Activated CD8-positive, alpha-beta memory T cell treated with anti-CD3 and anti-CD28 coated beads for 36 hours (primary cell): ENCODE results near the gene AGBL5. TPM values are rescaled to one million over a fixed set of nuclear protein-coding genes. Genes with fewer than 3 reads are reported as not detected.

Source experiments
- CTCF ChIA-PET: fragments of 350-600 bp; sonication (Branson Sonifier 250); formaldehyde crosslinking; loops from one replicate; lab custom pipeline; 2021; ENCODE audit warnings: antibody characterized with exemption; lab: Charles Lee
- POLR2A ChIA-PET: fragments of 350-600 bp; sonication (Branson Sonifier 250); formaldehyde crosslinking; loops from one replicate; lab custom pipeline; 2021; ENCODE audit warnings: antibody characterized with exemption; lab: Charles Lee
- total RNA-seq, 2 experiments: library from RNA; stranded (reverse); gene quantifications; one replicate each; pipeline ENCODE4 v1.2.3, GENCODE V29; 2021

The AGBL5 gene
- total RNA-seq, 2 experiments from 2014 or later, result 15.1 to 15.8 TPM

- POLR2A ChIA-PET, result interaction anchor here (1.0 kb wide), 1 partner anchor 53 kb away, joined by 4 read pairs; no protein-coding TSS in a partner anchor
- CTCF ChIA-PET, result interaction anchor here (2.5 kb wide), 1 partner anchor 60 kb away, joined by 7 read pairs; no protein-coding TSS in a partner anchor
Measured at GRCh38 chr2:27021253-27022049, 30.0 kb upstream of the AGBL5 start.

- ChIA-PET POLR2A (no interaction called here), CTCF (interaction anchor here (1.1 to 2.5 kb wide), 2 partner anchors 10 to 62 kb away, joined by 3 to 7 read pairs; no protein-coding TSS in a partner anchor)
Measured at GRCh38 chr2:27023740-27024139, 27.7 kb upstream of the AGBL5 start.

DNA sequence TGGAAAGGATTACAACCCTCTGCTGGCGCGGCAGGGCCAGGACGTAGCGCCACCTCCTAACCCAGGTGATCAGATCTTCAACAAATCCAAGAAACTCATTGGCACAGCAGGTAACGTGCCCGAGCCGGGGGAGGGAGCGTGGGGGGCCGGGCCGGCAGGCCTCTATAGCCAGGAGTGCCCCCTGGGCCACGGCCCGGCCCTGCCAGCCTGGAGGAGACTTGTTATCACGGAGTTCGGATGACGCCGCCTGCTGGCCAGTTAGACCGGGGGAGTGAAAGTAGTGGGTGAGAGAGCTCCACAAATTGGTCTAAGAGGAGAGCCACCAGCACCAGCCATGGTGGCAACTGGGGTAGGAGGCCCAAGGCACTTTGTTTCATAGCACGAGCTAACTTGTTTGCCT lies 27.3 kb upstream of the AGBL5 start:
- ChIA-PET CTCF (no interaction called here), POLR2A (no interaction called here)

DNA sequence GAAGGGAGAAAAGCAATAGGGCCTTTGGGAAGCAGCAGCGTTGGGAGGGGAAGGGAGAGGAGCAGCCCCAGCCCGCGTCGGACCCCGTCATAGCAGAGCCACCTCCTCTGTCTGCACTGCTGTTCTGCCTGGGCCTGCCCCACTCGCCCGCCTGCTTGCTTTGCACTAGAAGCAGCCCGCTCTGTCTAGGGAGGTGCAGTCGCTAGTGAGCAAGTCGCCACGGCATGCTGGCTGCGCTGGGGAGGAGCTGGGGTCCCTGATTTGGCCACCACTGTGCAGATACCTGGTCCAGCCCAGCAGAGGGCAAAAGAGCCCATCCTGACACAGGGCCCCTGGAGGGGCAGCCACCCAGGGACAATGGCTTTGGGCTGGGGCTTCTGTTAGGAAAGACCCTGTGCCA lies 26.7 kb upstream of the AGBL5 start:
- ChIA-PET POLR2A (no interaction called here), CTCF (no interaction called here)

GRCh38 chr2:27025281-27025800 lies 26.1 kb upstream of the AGBL5 start:
- POLR2A ChIA-PET, result no interaction called here

DNA sequence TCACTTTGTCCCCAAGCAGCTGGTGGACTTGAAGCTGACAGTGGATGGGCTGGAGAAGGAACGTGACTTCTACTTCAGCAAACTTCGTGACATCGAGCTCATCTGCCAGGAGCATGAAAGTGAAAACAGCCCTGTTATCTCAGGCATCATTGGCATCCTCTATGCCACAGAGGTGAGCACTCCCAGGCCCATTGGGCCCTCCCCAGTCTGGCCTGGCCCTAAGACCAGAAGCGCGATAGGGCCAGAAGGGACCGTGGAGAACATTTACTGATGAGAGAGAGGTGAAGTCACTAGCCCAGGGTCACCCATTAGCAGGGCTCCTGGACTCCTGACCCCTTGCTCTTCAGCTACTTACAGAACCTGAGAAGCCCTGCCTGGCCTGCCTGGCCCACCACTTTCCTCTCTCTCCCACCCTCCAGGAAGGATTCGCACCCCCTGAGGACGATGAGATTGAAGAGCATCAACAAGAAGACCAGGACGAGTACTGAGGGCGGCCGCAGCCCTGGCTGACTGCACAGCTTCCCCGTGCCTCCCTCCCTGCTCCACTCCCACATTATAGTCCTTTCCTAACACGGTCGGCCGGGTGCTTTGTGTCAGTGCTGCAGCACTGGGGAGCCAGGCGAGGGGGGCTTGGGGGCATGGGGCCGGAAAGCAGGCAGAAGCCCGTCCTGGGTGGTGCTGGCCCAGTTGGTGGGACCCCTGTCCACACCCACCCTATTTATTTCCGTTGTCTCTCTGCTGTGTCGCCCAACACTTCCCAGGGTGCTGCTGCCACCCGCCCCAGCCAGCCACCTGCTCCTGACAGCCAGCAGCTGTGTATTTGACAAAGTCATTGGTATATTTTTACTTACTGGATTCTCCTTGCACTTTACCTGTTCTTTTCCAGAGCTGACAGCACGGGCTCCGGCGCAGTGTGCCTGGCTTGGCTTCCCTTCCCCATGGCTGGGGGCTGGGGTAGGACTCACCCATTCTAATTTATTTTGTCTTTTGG lies 25.3 kb upstream of the AGBL5 start:
- ChIA-PET POLR2A (no interaction called here), CTCF (interaction anchor here (0.6 to 1.2 kb wide), 2 partner anchors 65 to 252 kb away, joined by 3 to 4 read pairs; no protein-coding TSS in a partner anchor)

More at GRCh38 chr2:27025281-27025800, 26.1 kb upstream of the AGBL5 start:
- CTCF ChIA-PET, result no interaction called here

GRCh38 chr2:27027211-27027651 lies 24.2 kb upstream of the AGBL5 start:
- POLR2A ChIA-PET, result no interaction called here
- CTCF ChIA-PET, result interaction anchor here (0.6 to 1.2 kb wide), 2 partner anchors 66 to 251 kb away, joined by 3 to 4 read pairs; no protein-coding TSS in a partner anchor

GRCh38 chr2:27029051-27029450 lies 22.4 kb upstream of the AGBL5 start:
- CTCF ChIA-PET, result interaction anchor here (1.2 kb wide), 1 partner anchor 13 kb away, joined by 3 read pairs; no protein-coding TSS in a partner anchor
- POLR2A ChIA-PET, result no interaction called here

DNA sequence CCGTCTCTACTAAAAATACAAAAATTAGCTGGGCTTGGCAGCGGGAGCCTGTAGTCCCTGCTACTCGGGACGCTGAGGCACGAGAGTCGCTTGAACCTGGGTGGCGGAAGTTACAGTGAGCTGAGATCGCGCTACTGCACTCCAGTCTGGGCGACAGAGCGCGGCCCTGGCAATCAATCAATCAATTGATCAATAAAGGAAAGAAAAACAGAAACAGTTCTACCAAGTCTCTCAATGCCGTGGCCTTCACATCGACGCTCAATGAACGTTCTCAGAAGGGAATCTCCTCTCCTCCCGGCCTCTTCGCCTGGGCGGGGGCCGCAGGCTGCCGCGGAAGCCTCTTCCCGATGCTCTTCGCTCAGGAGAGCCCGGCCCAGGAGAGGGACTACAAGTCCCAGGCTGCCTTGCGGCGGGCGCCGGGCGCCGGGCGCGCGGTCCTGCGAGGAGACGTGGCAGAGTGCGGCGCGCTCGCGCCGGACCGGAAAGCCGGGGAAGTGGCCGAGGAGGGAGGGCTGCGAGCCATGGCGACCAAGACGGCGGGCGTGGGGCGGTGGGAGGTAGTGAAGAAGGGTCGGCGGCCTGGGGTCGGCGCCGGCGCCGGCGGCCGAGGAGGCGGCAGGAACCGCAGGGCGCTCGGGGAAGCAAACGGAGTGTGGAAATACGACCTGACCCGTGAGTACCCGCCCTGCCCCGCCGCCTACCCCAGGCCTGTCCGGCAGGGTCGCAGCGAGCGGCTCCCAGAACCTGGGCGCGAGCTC lies 18.8 kb upstream of the AGBL5 start, which contains the start of gene TMEM214:
TSS of gene TMEM214 (plus strand) at position 471 of the 758 bp plus-strand sequence. CDS start at position 522, 51 bp downstream.
- ChIA-PET CTCF (interaction anchor here (1.4 kb wide), 1 partner anchor 19 kb away, joined by 5 read pairs; the partner anchor contains the start of gene AGBL5), POLR2A (interaction anchor here (0.6 to 2.2 kb wide), 6 partner anchors 13 to 773 kb away, joined by 3 to 12 read pairs (median 4); partner anchors contain the start of genes AGBL5, MPV17 and OST4)

- ChIA-PET CTCF (no interaction called here), POLR2A (interaction anchor here (0.7 to 2.2 kb wide), 4 partner anchors 12 to 290 kb away, joined by 3 to 12 read pairs (median 4); partner anchors contain the start of genes AGBL5, MPV17 and OST4)
Measured at GRCh38 chr2:27033253-27033852, 18.1 kb upstream of the AGBL5 start.

DNA sequence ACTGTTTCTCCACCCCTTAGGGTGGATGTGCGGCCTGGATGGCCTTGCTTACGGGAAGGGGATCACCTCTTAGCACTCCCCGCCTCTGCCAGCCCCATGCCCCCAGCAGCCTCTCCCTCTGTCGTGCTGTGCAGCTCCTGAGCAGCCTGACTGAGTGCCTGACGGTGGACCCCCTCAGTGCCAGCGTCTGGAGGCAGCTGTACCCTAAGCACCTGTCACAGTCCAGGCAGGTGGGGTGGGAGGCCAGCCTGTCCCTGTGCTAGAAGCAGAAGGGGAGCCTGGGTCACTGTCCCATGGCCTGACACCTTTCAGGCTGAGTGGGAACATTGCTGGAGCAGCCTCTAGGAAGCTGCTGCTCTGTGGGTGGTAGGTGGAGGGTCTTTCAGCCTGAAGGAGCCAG lies 13.5 kb upstream of the AGBL5 start:
- POLR2A ChIA-PET, result interaction anchor here (1.3 kb wide), 1 partner anchor 23 kb away, joined by 3 read pairs; no protein-coding TSS in a partner anchor

DNA sequence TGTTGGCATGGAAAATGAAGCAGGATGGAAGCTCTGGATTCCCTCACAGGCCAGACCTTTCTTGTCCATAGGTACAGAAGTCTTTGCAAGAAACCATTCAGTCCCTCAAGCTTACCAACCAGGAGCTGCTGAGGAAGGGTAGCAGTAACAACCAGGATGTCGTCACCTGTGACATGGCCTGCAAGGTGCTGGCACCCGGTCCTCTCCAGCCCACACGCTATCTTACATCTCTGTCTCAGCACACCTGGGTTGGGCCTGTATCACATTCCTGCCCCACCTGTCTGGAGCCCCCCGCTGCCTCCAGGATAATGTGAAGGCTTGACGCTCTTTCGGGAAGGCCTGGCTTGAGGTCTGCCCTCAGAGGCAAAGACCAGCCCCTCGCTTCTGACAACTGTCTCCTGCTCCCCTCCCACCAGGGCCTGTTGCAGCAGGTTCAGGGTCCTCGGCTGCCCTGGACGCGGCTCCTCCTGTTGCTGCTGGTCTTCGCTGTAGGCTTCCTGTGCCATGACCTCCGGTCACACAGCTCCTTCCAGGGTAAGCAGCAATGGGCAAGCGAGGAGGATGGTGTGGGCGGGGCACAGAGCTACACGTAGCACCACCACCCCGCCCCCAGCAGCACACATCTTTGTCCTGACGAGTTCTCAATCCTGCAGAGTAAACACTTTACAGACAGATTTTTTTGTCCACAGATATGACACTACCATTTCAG lies 12.7 kb upstream of the AGBL5 start:
- ChIA-PET CTCF (interaction anchor here (1.5 to 2.5 kb wide), 2 partner anchors 11 to 22 kb away, joined by 4 to 6 read pairs; no protein-coding TSS in a partner anchor), POLR2A (interaction anchor here (1.3 kb wide), 2 partner anchors 10 to 22 kb away, joined by 3 to 4 read pairs; no protein-coding TSS in a partner anchor)

More for the DNA sequence above, 13.5 kb upstream of the AGBL5 start:
- CTCF ChIA-PET, result interaction anchor here (1.5 to 2.5 kb wide), 2 partner anchors 12 to 21 kb away, joined by 4 to 6 read pairs; no protein-coding TSS in a partner anchor

DNA sequence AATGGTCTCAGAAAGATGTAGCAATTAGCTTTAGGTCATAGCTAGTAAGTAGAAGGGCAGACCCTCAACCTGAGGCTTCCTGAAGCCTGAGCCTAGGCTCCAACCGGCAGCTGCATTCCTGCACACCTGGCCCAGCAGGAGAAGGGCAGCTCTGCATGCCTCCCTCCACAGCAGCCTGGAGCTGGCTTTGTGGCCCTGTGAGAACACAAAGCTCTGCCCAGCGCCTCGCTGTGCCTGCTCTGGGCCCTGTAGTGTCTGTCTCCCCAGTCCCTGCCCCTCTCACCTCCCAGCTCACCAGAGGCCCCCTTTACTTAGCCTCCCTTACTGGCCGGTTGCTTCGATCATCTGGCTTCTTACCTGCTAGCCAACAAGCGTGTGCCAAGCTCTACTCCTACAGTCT lies 12.0 kb upstream of the AGBL5 start:
- ChIA-PET CTCF (interaction anchor here (1.1 to 2.5 kb wide), 2 partner anchors 10 to 22 kb away, joined by 3 to 6 read pairs; no protein-coding TSS in a partner anchor), POLR2A (interaction anchor here (0.9 to 1.3 kb wide), 2 partner anchors 10 to 11 kb away, joined by 3 to 4 read pairs; no protein-coding TSS in a partner anchor)

GRCh38 chr2:27039871-27040270 lies 11.6 kb upstream of the AGBL5 start:
- POLR2A ChIA-PET, result interaction anchor here (0.9 to 1.3 kb wide), 2 partner anchors 9 to 10 kb away, joined by 3 to 4 read pairs; no protein-coding TSS in a partner anchor
- CTCF ChIA-PET, result interaction anchor here (1.1 to 2.5 kb wide), 2 partner anchors 10 to 23 kb away, joined by 3 to 6 read pairs; no protein-coding TSS in a partner anchor

DNA sequence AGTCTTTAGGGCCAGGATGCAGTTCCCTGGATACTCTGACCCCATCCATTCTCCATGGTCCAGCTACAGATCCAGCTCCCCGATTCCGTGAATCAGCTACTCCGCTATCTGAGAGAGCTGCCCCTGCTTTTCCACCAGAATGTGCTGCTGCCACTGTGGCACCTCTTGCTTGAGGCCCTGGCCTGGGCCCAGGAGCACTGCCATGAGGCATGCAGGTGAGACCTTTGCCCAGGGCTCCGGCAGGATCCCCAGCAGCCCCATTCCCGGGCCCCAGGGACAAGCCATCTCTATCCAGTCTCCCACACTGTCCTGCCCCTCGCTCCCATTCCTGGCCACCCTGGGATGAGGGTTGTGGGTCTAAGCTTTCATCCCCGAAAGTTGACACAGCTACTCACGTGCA lies 11.2 kb upstream of the AGBL5 start:
- ChIA-PET CTCF (interaction anchor here (1.1 to 2.5 kb wide), 2 partner anchors 10 to 23 kb away, joined by 3 to 6 read pairs; no protein-coding TSS in a partner anchor), POLR2A (interaction anchor here (0.9 to 1.3 kb wide), 2 partner anchors 9 to 10 kb away, joined by 3 to 4 read pairs; no protein-coding TSS in a partner anchor)

- ChIA-PET CTCF (interaction anchor here (0.6 kb wide), 1 partner anchor 25 kb away, joined by 4 read pairs; no protein-coding TSS in a partner anchor), POLR2A (no interaction called here)
Measured at GRCh38 chr2:27041752-27042151, 9.7 kb upstream of the AGBL5 start.
